HUES64 (cell line): ENCODE measurements around the gene UGT1A9.

ENCODE experiments used
- H3K27ac ChIP-seq: 2 replicates; pipeline ENCODE4 v1.7.0; 2013; ENCODE audit warnings: low read depth, low read length, inconsistent platforms
- H3K27me3 ChIP-seq: 2 replicates; pipeline ENCODE4 v1.6.1; 2013; ENCODE audit warnings: mild to moderate bottlenecking, low read length; ENCODE audit not compliant: insufficient read depth
- H3K36me3 ChIP-seq: 2 replicates; pipeline ENCODE4 v1.6.1; 2013; ENCODE audit warnings: mild to moderate bottlenecking, low read length; ENCODE audit not compliant: insufficient read depth
- H3K4me1 ChIP-seq: 2 replicates; pipeline ENCODE4 v1.6.1; 2013; ENCODE audit warnings: mild to moderate bottlenecking, low read length, moderate library complexity; ENCODE audit not compliant: insufficient read depth
- H3K4me3 ChIP-seq: 2 replicates; pipeline ENCODE4 v1.5.1; 2013; ENCODE audit warnings: mild to moderate bottlenecking, low read length, moderate library complexity
- H3K9ac ChIP-seq: 2 replicates; pipeline ENCODE4 v1.6.1; 2013; ENCODE audit warnings: mild to moderate bottlenecking, low read depth, low read length
- H3K9me3 ChIP-seq: 2 replicates; pipeline ENCODE4 v1.6.1; 2013; ENCODE audit warnings: low read depth, low read length; ENCODE audit not compliant: insufficient read depth
- WGBS: fragments of 150-250, 120-280 bp; methylation state at CpG from one replicate; pipeline ENCODE4 v1.1.7; 2013; ENCODE audit warnings: missing lambda C conversion rate; 5-methylcytosine and 5-hydroxymethylcytosine counted together

UGT1A9 gene

DNA sequence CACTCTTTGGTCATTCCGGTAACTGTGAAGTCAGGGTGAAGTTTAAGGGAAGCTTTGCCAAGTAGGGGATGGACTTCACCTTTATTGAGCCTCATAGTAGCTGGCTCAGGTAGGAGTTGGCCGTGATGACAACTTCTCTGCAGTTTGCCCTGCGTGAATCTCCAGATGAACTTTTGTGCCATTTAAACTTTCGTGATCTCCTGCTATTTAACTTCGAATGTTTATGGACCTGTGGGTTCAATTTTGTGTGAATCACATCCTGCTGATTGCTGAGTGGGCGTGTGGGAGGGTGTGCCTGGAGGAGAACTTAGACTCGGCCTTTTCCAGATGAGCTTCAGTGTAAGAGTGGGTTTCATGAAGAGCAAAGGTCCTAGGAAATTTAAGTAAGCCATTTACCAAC lies 92.6 kb downstream of the UGT1A9 start:
- Histone ChIP-seq H3K27ac (no peak overlapping the region), H3K4me3 (no peak overlapping the region), H3K4me1 (no peaks in the 10 kb centered on the region)

DNA sequence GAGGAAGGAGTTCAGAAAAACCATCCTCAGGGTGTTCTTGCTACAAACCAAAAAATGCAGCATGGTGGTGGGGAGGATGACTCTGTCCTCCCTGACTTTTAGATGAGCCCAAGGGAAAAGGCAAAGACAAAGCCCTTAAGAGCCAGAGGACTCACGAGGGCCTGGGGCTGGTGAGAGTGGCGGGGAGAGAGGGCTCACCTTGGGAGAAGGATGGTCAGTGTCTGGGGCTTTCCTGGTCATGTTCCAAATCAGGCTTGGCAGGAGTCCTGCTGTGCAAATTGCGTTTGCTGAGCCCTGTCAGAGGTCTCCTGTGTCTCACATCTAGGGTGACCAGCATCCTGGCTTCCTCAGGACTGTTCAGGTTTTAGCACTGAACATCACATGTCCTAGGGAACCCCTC lies 93.1 kb downstream of the UGT1A9 start:
- WGBS = 84% methylated on average over 3 of the region's 3 CpGs
- H3K27me3 ChIP-seq = no peaks in the 10 kb centered on the region
- no peak overlapping the region for H3K27ac ChIP-seq
- no peaks in the 10 kb centered on the region for H3K9me3 ChIP-seq
- H3K9ac ChIP-seq = no peak overlapping the region
- H3K36me3 ChIP-seq = no peaks in the 10 kb centered on the region
- no peaks in the 10 kb centered on the region for H3K4me1 ChIP-seq
- no peak overlapping the region for H3K4me3 ChIP-seq

More for the DNA sequence above, 92.6 kb downstream of the UGT1A9 start:
- H3K36me3 ChIP-seq = no peaks in the 10 kb centered on the region
- no peaks in the 10 kb centered on the region for H3K9me3 ChIP-seq
- no peak overlapping the region for H3K9ac ChIP-seq
- WGBS = 90% methylated on average over 7 of the region's 7 CpGs
- H3K27me3 ChIP-seq = no peaks in the 10 kb centered on the region

- 84% methylated on average over 4 of the region's 4 CpGs for WGBS
- Histone ChIP-seq H3K9ac (no peak overlapping the region), H3K4me1 (no peaks in the 10 kb centered on the region), H3K27me3 (no peaks in the 10 kb centered on the region), H3K27ac (no peak overlapping the region), H3K36me3 (no peaks in the 10 kb centered on the region), H3K4me3 (no peak overlapping the region), H3K9me3 (no peaks in the 10 kb centered on the region)
Observed at GRCh38 chr2:233766416-233766815, 94.7 kb downstream of the UGT1A9 start.

- H3K4me1 ChIP-seq = no peaks in the 10 kb centered on the region
- H3K27me3 ChIP-seq = no peaks in the 10 kb centered on the region
- no peak overlapping the region for H3K4me3 ChIP-seq
- no peak overlapping the region for H3K27ac ChIP-seq
- no peaks in the 10 kb centered on the region for H3K36me3 ChIP-seq
- no peak overlapping the region for H3K9ac ChIP-seq
- WGBS = 75% methylated on average over 4 of the region's 4 CpGs
- no peaks in the 10 kb centered on the region for H3K9me3 ChIP-seq
Observed at GRCh38 chr2:233768076-233768475, 96.4 kb downstream of the UGT1A9 start.

DNA sequence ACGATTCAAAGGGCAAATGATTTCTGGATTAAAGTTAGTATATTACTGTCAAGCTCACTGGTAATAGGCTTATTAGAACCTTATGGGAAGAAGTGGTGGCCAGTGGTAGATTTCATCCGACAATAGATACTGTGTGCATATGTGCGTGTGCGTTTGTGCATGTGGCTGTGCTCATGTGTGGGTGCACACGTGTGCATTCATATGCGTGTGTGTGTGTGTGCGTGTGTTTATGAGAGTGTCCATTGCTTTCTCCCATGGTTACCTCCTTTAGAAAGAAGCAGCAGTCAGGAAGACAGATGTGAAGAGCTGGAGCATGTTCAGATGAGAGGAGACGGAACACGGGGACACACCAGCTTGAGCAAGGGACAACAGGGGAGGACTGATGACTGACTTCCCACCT lies 97.6 kb downstream of the UGT1A9 start:
- H3K9me3 ChIP-seq = no peaks in the 10 kb centered on the region
- no peaks in the 10 kb centered on the region for H3K36me3 ChIP-seq
- H3K27ac ChIP-seq = no peak overlapping the region
- H3K4me1 ChIP-seq = no peaks in the 10 kb centered on the region
- no peak overlapping the region for H3K4me3 ChIP-seq
- no peaks in the 10 kb centered on the region for H3K27me3 ChIP-seq
- 96% methylated on average over 9 of the region's 9 CpGs for WGBS
- no peak overlapping the region for H3K9ac ChIP-seq

DNA sequence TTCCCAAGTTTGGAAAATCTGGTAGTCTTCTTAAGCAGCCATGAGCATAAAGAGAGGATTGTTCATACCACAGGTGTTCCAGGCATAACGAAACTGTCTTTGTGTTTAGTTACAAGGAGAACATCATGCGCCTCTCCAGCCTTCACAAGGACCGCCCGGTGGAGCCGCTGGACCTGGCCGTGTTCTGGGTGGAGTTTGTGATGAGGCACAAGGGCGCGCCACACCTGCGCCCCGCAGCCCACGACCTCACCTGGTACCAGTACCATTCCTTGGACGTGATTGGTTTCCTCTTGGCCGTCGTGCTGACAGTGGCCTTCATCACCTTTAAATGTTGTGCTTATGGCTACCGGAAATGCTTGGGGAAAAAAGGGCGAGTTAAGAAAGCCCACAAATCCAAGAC lies 100.5 kb downstream of the UGT1A9 start:
- H3K4me3 ChIP-seq = no peak overlapping the region
- no peak overlapping the region for H3K9ac ChIP-seq
- no peaks in the 10 kb centered on the region for H3K36me3 ChIP-seq
- no peak overlapping the region for H3K27ac ChIP-seq
- H3K4me1 ChIP-seq = no peaks in the 10 kb centered on the region
- 90% methylated on average over 16 of the region's 16 CpGs for WGBS
- H3K9me3 ChIP-seq = no peaks in the 10 kb centered on the region
- H3K27me3 ChIP-seq = no peaks in the 10 kb centered on the region

DNA sequence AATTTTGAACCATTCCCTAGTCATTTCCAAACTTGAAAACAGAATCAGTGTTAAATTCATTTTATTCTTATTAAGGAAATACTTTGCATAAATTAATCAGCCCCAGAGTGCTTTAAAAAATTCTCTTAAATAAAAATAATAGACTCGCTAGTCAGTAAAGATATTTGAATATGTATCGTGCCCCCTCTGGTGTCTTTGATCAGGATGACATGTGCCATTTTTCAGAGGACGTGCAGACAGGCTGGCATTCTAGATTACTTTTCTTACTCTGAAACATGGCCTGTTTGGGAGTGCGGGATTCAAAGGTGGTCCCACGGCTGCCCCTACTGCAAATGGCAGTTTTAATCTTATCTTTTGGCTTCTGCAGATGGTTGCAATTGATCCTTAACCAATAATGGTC lies 100.9 kb downstream of the UGT1A9 start:
- no peaks in the 10 kb centered on the region for H3K9me3 ChIP-seq
- no peaks in the 10 kb centered on the region for H3K27me3 ChIP-seq
- no peaks in the 10 kb centered on the region for H3K4me1 ChIP-seq
- no peak overlapping the region for H3K9ac ChIP-seq
- no peak overlapping the region for H3K4me3 ChIP-seq
- 90% methylated on average over 5 of the region's 5 CpGs for WGBS
- H3K27ac ChIP-seq = no peak overlapping the region
- H3K36me3 ChIP-seq = no peaks in the 10 kb centered on the region

DNA sequence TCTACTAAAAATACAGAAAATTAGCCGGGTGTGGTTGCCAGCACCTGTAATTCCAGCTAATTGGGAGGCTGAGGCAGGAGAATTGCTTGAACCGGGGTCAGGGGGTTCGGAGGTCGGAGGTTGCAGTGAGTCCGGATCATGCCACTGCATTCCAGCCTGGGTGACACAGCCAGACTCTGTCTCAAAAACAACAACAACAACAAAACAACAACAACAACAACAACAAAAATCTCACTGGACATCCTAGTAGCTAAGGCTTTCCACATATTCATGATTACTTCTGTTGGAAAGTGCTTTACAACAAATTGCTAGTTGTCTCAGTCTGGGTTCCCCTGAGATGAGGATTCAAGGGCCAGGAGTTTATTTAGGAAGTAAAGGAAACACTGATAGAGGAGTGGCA lies 102.2 kb downstream of the UGT1A9 start:
- WGBS = 96% methylated on average over 5 of the region's 5 CpGs
- Histone ChIP-seq H3K4me1 (no peaks in the 10 kb centered on the region), H3K27ac (no peak overlapping the region)

GRCh38 chr2:233775414-233775813 lies 103.7 kb downstream of the UGT1A9 start:
- Histone ChIP-seq H3K4me1 (no peaks in the 10 kb centered on the region), H3K36me3 (no peaks in the 10 kb centered on the region), H3K4me3 (no peak overlapping the region), H3K9ac (no peak overlapping the region), H3K27me3 (no peaks in the 10 kb centered on the region), H3K9me3 (no peaks in the 10 kb centered on the region), H3K27ac (no peak overlapping the region)
- 95% methylated on average over 6 of the region's 6 CpGs for WGBS

More for the DNA sequence above, 102.2 kb downstream of the UGT1A9 start:
- no peaks in the 10 kb centered on the region for H3K9me3 ChIP-seq
- H3K36me3 ChIP-seq = no peaks in the 10 kb centered on the region
- no peaks in the 10 kb centered on the region for H3K27me3 ChIP-seq
- H3K9ac ChIP-seq = no peak overlapping the region
- no peak overlapping the region for H3K4me3 ChIP-seq

DNA sequence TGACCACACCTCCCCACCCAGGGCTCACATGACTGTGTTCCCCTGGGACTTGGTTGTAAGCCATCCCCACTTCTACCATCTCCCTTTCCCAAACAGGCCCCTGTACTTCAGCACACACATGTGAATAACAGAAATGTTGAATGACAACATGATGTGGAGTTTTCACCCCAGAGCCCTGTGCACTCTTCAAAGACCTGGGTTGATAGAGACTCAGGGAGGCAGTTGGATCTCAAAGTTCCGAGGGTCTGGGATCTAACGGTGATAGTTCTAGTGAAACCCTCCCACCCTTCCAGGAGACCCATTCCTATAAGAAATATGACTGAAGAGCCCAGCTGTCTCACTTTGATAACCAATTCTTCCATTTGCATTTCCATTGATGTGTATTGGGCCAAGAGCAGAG lies 106.3 kb downstream of the UGT1A9 start, which contains the start of gene MROH2A:
Gene MROH2A (plus strand): TSS at position 301 of the 400 bp plus-strand sequence. CDS start 1,029 bp downstream, outside the sequence.
- no peak within 1 kb of the TSS for H3K4me3 ChIP-seq
- H3K27ac ChIP-seq = no peak within 1 kb of the TSS
- H3K36me3 ChIP-seq = no peaks in the 10 kb centered on the region
- H3K4me1 ChIP-seq = no peaks in the 10 kb centered on the region
- H3K9me3 ChIP-seq = no peaks in the 10 kb centered on the region
- no peak within 1 kb of the TSS for H3K9ac ChIP-seq
- H3K27me3 ChIP-seq = no peaks in the 10 kb centered on the region
- 91% methylated on average over 2 of the region's 2 CpGs for WGBS

DNA sequence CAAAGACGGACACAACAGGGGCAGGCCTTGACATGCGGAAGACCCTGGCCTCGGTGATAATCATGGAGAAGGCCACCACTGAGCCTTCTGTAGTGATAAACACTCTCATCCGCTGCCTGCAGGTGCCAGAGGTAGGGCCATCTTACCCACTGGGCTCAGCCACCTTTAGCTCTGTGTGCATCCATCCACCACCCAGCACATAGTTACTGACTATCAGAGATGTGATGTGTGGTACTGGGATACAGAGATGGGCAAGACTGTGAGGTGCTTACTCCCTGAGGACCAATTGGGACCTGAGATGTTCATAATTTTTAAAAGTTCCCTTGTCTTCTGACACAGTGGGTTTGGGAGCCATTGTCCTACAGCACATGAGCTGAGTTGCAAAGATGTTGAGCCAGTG lies 108.0 kb downstream of the UGT1A9 start:
- Histone ChIP-seq H3K4me3 (no peak overlapping the region), H3K27ac (no peak overlapping the region), H3K27me3 (no peaks in the 10 kb centered on the region), H3K36me3 (no peaks in the 10 kb centered on the region), H3K4me1 (no peaks in the 10 kb centered on the region), H3K9ac (no peak overlapping the region), H3K9me3 (no peaks in the 10 kb centered on the region)
- 94% methylated on average over 4 of the region's 4 CpGs for WGBS

GRCh38 chr2:233780771-233781170 lies 109.1 kb downstream of the UGT1A9 start:
- 100% methylated on average over 1 of the region's 4 CpGs for WGBS
- Histone ChIP-seq H3K4me1 (no peaks in the 10 kb centered on the region), H3K9ac (no peak overlapping the region), H3K27me3 (no peaks in the 10 kb centered on the region), H3K4me3 (no peak overlapping the region), H3K9me3 (no peaks in the 10 kb centered on the region), H3K36me3 (no peaks in the 10 kb centered on the region), H3K27ac (no peak overlapping the region)
